ENCODE measurements around the gene P2RY14.

- TF ChIP-seq FOXP2 (optimal IDR thresholded peaks at IDR 0.05; ENCODE audit: borderline replicate concordance, extremely low read depth, extremely low read length, insufficient read depth) (no peak), POLR2AphosphoS5 (IDR thresholded peaks at IDR 0.05; ENCODE audit: low read depth, low read length) (no peak), TAF1 (IDR thresholded peaks at IDR 0.05; ENCODE audit: borderline replicate concordance, insufficient read depth, low read length) (no peak), REST (IDR thresholded peaks at IDR 0.05; ENCODE audit: insufficient read depth in 1 of 2, low read depth in 2 of 2, low read length in 2 of 2) (no peak), SIN3A (IDR thresholded peaks at IDR 0.05; ENCODE audit: borderline replicate concordance, insufficient read depth, low read length) (no peak)
Observed at GRCh38 chr3:151322511-151322910, 44.2 kb upstream of the P2RY14 start.
